K562 (cell line): ENCODE results near the gene DEDD. TPM values are rescaled to one million over a fixed set of nuclear protein-coding genes. Genes with fewer than 3 reads are reported as not detected.

Experiments used
- C11orf30 ChIP-seq: fragments of 450-650 bp; IDR thresholded peaks from 2 replicates; pipeline ENCODE4 v1.6.1; 2016; ENCODE audit warnings: low read depth, mild to moderate bottlenecking
- CREB5 ChIP-seq: fragments of 250-450 bp; sonication (Bioruptor Pico); IDR thresholded peaks from 2 replicates; pipeline ENCODE4 v1.5.0; 2020; ENCODE audit warnings: mild to moderate bottlenecking
- CTCFL ChIP-seq: IDR thresholded peaks from 2 replicates; pipeline ENCODE4 v1.6.1; 2011; ENCODE audit warnings: borderline replicate concordance, low read depth, mild to moderate bottlenecking, moderate library complexity, low read length; ENCODE audit not compliant: insufficient read depth, poor library complexity, severe bottlenecking
- ESRRA ChIP-seq: fragments of 450-650 bp; IDR thresholded peaks from 2 replicates; pipeline ENCODE4 v1.6.1; 2014; ENCODE audit warnings: low read depth, mild to moderate bottlenecking, moderate library complexity, borderline replicate concordance
- EZH2 ChIP-seq: IDR thresholded peaks from 2 replicates; pipeline ENCODE4 v1.6.1; 2012; ENCODE audit warnings: low read depth, mild to moderate bottlenecking, inconsistent platforms, low read length, borderline replicate concordance
- GABPB1 ChIP-seq: sonication (generic); formaldehyde crosslinking; IDR thresholded peaks from 2 replicates; pipeline ENCODE4 v1.8.0; 2022; ENCODE audit warnings: mild to moderate bottlenecking, missing genetic modification reagents
- GMEB1 ChIP-seq: fragments of 250-450 bp; sonication (Bioruptor Pico); IDR thresholded peaks from 2 replicates; pipeline ENCODE4 v1.4.0; 2020; ENCODE audit warnings: mild to moderate bottlenecking
- GTF3C2 ChIP-seq: IDR thresholded peaks from 3 replicates; pipeline ENCODE4 v1.6.1; 2011; ENCODE audit warnings: borderline replicate concordance, mild to moderate bottlenecking, moderate library complexity; ENCODE audit not compliant: insufficient read length; ENCODE audit errors: extremely low read depth
- KDM1A ChIP-seq, 2 experiments: fragments of 450-650 bp; IDR thresholded peaks; 2 replicates each; pipeline ENCODE4 v1.6.1; 2016; ENCODE audit warnings: mild to moderate bottlenecking in 2 of 2
- MIER1 ChIP-seq: fragments of 450-650 bp; IDR thresholded peaks from 2 replicates; pipeline ENCODE4 v1.6.1; 2016; ENCODE audit warnings: antibody characterized with exemption, mild to moderate bottlenecking, low read depth
- NBN ChIP-seq: fragments of 450-650 bp; IDR thresholded peaks from 2 replicates; pipeline ENCODE4 v1.6.1; 2016; ENCODE audit warnings: low read depth, mild to moderate bottlenecking
- RNF2 ChIP-seq: sonication (generic); IDR thresholded peaks from 2 replicates; pipeline ENCODE4 v1.6.1; 2016
- RNF219 ChIP-seq: fragments of 250-450 bp; sonication (Bioruptor Pico); IDR thresholded peaks from 2 replicates; pipeline ENCODE4 v1.5.0; 2022; ENCODE audit warnings: mild to moderate bottlenecking
- SP1 ChIP-seq: sonication (generic); formaldehyde crosslinking; IDR thresholded peaks from 2 replicates; pipeline ENCODE4 v1.8.1; 2022; ENCODE audit warnings: mild to moderate bottlenecking, missing genetic modification reagents
- TAF15 ChIP-seq: fragments of 200-400 bp; formaldehyde crosslinking; IDR thresholded peaks from 2 replicates; pipeline ENCODE4 v1.6.1; 2017; ENCODE audit warnings: mild to moderate bottlenecking, low read depth, low read length, moderate library complexity
- TAF7 ChIP-seq: fragments of 450-650 bp; IDR thresholded peaks from 2 replicates; pipeline ENCODE4 v1.6.1; 2016; ENCODE audit warnings: missing genetic modification characterization, missing compliant biosample characterization
- TAL1 ChIP-seq: fragments of 450-650 bp; IDR thresholded peaks from 2 replicates; pipeline ENCODE4 v1.6.1; 2016; ENCODE audit warnings: mild to moderate bottlenecking
- polyA plus RNA-seq, 8 experiments: library from polyadenylated mRNA; depleted of rRNA in 4 of 8; stranded (reverse) in 5 of 8; unstranded in 3 of 8; fragments of >200 nt; fragmentation: Nextera tagmentation in 2 of 8; fragmentation: Illumina TruSeq in 1 of 8; extraction: Ambion mirVana in 2 of 8; extraction: Trizol in 1 of 8; gene quantifications; 2 replicates each; pipeline versions ENCODE4 v1.2.1 to v1.2.3, GENCODE V29; 2011 to 2014; ENCODE audit warnings: inconsistent platforms in 1 of 8, missing spikeins in 1 of 8
- total RNA-seq, 7 experiments: library from RNA; depleted of rRNA in 6 of 7; stranded (reverse); fragments of >200 nt in 6 of 7; fragmentation: Illumina TruSeq in 2 of 7; extraction: Trizol in 2 of 7; gene quantifications; 2 replicates each; pipeline versions ENCODE4 v1.2.1 to v1.2.3, GENCODE V29; 2011 to 2021; ENCODE audit warnings: low replicate concordance in 1 of 7

DEDD gene
- total and polyA plus RNA-seq, 9 of the 15 experiments (the other 6 are each of a cell fraction or from before 2014, with no cell fraction given) = 11.6 to 41.0 (median 16.8) TPM

GRCh38 chr1:161165742-161166668 is 33.5 kb upstream of the DEDD start, which contains the start of gene PPOX (continued):
- TF ChIP-seq NBN = peak; percentile 84
- peak; percentile 47 for TF ChIP-seq ESRRA
- no peak for TF ChIP-seq GMEB1
- TF ChIP-seq TAF7 (tag) = no peak
- no peak for TF ChIP-seq TAF15
- no peak for TF ChIP-seq CREB5 (CRISPR knock-in tag)
- TF ChIP-seq RNF2 = peak; percentile 96
- TF ChIP-seq SP1 (CRISPR knock-in tag) = peak; percentile 85
- peak; percentile 93 to 94 for TF ChIP-seq KDM1A (IDR thresholded peaks at IDR 0.05)
- peak; percentile 99 for TF ChIP-seq TAL1
- TF ChIP-seq GTF3C2 = no peak
- peak; percentile 78 for TF ChIP-seq CTCFL
- peak; percentile 68 for TF ChIP-seq GABPB1 (CRISPR knock-in tag)
- 0 out of 2 replicates have a peak, but pooled peaks have one; percentile 49 for TF ChIP-seq EZH2
- TF ChIP-seq MIER1 = no peak
- TF ChIP-seq RNF219 (CRISPR knock-in tag) = no peak
- peak; percentile 74 for TF ChIP-seq C11orf30
